ENCODE measurements around the gene CHMP6.

The CHMP6 gene

DNA sequence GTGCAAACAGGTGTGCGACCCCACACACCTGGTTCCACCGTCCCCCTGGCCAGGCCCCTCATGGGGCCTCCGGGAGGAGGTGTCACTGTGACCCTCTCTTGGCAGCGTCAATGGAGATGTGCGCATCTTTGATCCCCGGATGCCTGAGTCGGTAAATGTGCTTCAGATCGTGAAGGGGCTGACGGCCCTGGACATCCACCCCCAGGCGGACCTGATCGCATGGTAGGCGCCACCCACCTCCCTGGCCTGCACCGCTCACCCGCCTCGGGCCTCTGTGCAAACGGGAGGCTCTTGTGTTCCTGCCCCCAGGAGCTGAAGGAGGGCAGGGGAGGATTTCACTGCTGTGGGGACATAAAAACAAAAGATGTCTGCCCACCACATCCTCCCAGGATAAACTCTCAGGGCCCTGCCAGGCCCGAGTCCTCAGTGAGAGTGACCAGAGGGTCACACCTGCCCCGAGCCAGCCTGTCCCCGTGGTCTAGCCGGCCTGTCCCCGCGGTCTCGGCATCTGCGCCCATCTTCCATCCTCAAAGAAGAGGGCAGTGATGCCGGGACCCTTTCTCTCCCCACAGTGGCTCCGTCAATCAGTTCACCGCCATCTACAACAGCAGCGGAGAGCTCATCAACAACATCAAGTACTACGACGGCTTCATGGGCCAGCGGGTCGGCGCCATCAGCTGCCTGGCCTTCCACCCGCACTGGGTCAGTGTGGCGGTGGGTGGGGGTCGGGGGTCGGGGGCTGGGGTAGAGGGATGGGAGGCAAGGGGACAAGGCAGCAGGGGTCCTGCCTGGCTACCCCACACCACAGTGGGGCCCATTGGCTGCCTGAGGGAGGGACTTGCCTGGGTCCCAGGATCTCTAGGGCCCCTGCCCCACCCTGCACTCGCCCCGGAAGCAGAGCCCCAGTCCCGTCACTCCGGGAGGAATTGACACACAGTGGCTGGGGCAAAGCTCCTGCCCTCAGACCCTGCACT lies 29.0 kb upstream of the CHMP6 start:
- Histone ChIP-seq H3K4me1 (ENCODE audit: control insufficient read depth in 2 of 2, insufficient read depth in 1 of 2, low read depth in 1 of 2, low read length in 2 of 2) (peaks cover 4 to 23% of the 10 kb centered on the region in 2 donors), H3K4me2 (ENCODE audit: insufficient read depth, low read length, poor library complexity, severe bottlenecking) (no peak overlapping the region), H3K9me3 (replicated peaks in 1 of 2; ENCODE audit: control insufficient read depth in 2 of 2, insufficient read depth in 1 of 2, low read depth in 1 of 2, low read length in 2 of 2) (no peaks in the 10 kb centered on the region), H3K14ac (ENCODE audit: low read length) (no peak overlapping the region), H2BK120ac (ENCODE audit: low read depth, low read length) (no peak overlapping the region), H2AFZ (ENCODE audit: low read length) (no peak overlapping the region), H2BK12ac (ENCODE audit: low read length) (peak overlapping the region; percentile 97), H4K8ac (ENCODE audit: low read depth, low read length) (no peak overlapping the region), H3K27ac (replicated peaks; ENCODE audit: low read length) (no peak overlapping the region), H2BK15ac (ENCODE audit: low read length) (no peak overlapping the region), H3K23ac (ENCODE audit: low read depth, low read length, poor library complexity) (no peak overlapping the region), H3K9ac (ENCODE audit: low read depth, low read length, poor library complexity) (no peak overlapping the region), H3K79me1 (ENCODE audit: low read depth, low read length) (peaks cover 7% of the 10 kb centered on the region), H2BK5ac (ENCODE audit: low read length) (no peak overlapping the region), H3K4ac (ENCODE audit: low read length) (no peak overlapping the region), H3K36me3 (replicated peaks in 1 of 2; ENCODE audit: control insufficient read depth in 2 of 2, insufficient read depth in 2 of 2, low read length in 2 of 2) (peaks cover 6 to 7% of the 10 kb centered on the region in 2 donors), H2AK5ac (ENCODE audit: low read depth, low read length) (no peak overlapping the region), H4K91ac (ENCODE audit: low read depth, low read length, poor library complexity) (no peak overlapping the region), H3K27me3 (ENCODE audit: control insufficient read depth in 3 of 3, insufficient read depth in 3 of 3, low read depth in 1 of 3, low read length in 3 of 3) (no peaks in the 10 kb centered on the region), H3K4me3 (ENCODE audit: low read length in 2 of 2) (no peak overlapping the region), H3K18ac (ENCODE audit: low read length) (peak overlapping the region; percentile 38)
- no CpG with 5 or more reads among the region's 41 CpGs for WGBS, 2 donors (ENCODE audit: extremely low coverage in 2 of 2, insufficient read length in 2 of 2, insufficient replicate concordance in 1 of 2)
- DNase-seq (ENCODE audit: low spot score) = no peak

DNA sequence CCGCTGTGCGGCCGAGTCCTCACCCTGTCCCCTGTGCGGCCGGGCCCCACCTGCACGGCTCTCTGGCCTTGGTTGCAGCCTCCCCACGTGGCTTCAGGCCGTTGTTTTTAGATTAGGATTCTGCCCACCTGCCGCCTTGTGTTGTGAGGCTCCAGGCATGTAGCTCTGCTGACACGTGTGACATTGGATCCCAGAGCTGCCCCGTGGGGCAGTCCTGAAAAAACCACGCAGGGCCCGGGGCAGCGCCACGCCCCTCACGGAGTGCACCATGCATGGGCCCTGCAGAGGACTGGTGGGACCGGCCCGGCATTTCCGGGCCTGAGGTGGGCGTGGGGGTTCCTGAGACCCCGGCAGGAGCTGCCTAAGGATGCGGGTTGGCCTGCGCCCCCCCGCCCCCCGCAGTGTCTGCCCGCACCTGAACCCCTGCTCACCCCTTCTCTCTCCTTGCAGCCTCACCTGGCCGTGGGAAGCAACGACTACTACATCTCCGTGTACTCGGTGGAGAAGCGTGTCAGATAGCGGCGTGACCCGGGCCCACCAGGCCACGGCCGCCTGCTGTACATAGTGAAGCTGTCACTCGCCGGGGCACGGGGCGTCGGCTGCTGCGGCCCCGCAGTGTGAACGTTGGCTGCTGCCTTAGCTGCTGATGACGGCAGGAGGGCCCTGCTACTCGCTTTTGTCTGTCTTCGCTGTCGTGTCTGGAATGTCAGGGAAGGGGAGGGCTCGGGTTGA lies 27.7 kb upstream of the CHMP6 start:
- DNase-seq (ENCODE audit: low spot score) = peak; percentile 52
- H2BK5ac ChIP-seq (ENCODE audit: low read length) = peak overlapping the region; percentile 83
- peaks cover 9 to 18% of the 10 kb centered on the region in 2 donors for H3K4me1 ChIP-seq (ENCODE audit: control insufficient read depth in 2 of 2, insufficient read depth in 1 of 2, low read depth in 1 of 2, low read length in 2 of 2)
- peak overlapping the region; percentile 77 for H3K9ac ChIP-seq (ENCODE audit: low read depth, low read length, poor library complexity)
- H3K4me2 ChIP-seq (ENCODE audit: insufficient read depth, low read length, poor library complexity, severe bottlenecking) = peak overlapping the region; percentile 33
- H2BK15ac ChIP-seq (ENCODE audit: low read length) = peak overlapping the region; percentile 54
- H3K27ac ChIP-seq (replicated peaks; ENCODE audit: low read length) = no peak overlapping the region
- no peak overlapping the region for H2AFZ ChIP-seq (ENCODE audit: low read length)
- peak overlapping the region; percentile 55 for H3K23ac ChIP-seq (ENCODE audit: low read depth, low read length, poor library complexity)
- peak overlapping the region; percentile 73 for H2BK12ac ChIP-seq (ENCODE audit: low read length)
- no peak overlapping the region for H2BK120ac ChIP-seq (ENCODE audit: low read depth, low read length)
- WGBS, 2 donors (ENCODE audit: extremely low coverage in 2 of 2, insufficient read length in 2 of 2, insufficient replicate concordance in 1 of 2) = no CpG with 5 or more reads among the region's 49 CpGs
- H3K4ac ChIP-seq (ENCODE audit: low read length) = no peak overlapping the region
- no peak overlapping the region for H4K8ac ChIP-seq (ENCODE audit: low read depth, low read length)
- no peaks in the 10 kb centered on the region for H3K9me3 ChIP-seq (replicated peaks in 1 of 2; ENCODE audit: control insufficient read depth in 2 of 2, insufficient read depth in 1 of 2, low read depth in 1 of 2, low read length in 2 of 2)
- peaks cover 7% of the 10 kb centered on the region for H3K79me1 ChIP-seq (ENCODE audit: low read depth, low read length)
- peak overlapping the region; percentile 92 for H3K18ac ChIP-seq (ENCODE audit: low read length)
- peak overlapping the region; percentile 59 for H2AK5ac ChIP-seq (ENCODE audit: low read depth, low read length)
- H3K14ac ChIP-seq (ENCODE audit: low read length) = peak overlapping the region; percentile 71
- no peak overlapping the region for H3K4me3 ChIP-seq (ENCODE audit: low read length in 2 of 2)
- no peaks in the 10 kb centered on the region for H3K27me3 ChIP-seq (ENCODE audit: control insufficient read depth in 3 of 3, insufficient read depth in 3 of 3, low read depth in 1 of 3, low read length in 3 of 3)
- peak overlapping the region; percentile 79 for H4K91ac ChIP-seq (ENCODE audit: low read depth, low read length, poor library complexity)
- peaks cover 6 to 7% of the 10 kb centered on the region in 2 donors for H3K36me3 ChIP-seq (replicated peaks in 1 of 2; ENCODE audit: control insufficient read depth in 2 of 2, insufficient read depth in 2 of 2, low read length in 2 of 2)

DNA sequence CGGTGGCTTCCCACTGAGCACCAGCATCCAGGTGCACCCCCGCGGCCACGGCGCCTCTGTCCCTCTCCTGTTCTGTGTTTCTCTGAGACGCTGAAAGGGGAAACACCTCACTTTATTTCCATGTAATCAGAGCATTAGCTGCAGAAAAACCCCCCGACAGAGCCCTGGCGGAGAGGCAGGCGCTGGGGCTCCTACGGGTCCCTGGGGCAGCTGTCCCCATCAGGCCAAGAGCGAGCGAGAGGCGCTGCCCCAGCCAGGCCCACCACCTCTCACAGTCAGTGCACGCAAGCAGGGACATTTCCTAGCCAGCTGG lies 27.1 kb upstream of the CHMP6 start:
- H2BK15ac ChIP-seq (ENCODE audit: low read length) = peak overlapping the region; percentile 45
- H2BK5ac ChIP-seq (ENCODE audit: low read length) = peak overlapping the region; percentile 83
- no peak overlapping the region for H3K9ac ChIP-seq (ENCODE audit: low read depth, low read length, poor library complexity)
- no peak overlapping the region for H2BK12ac ChIP-seq (ENCODE audit: low read length)
- H3K14ac ChIP-seq (ENCODE audit: low read length) = peak overlapping the region; percentile 84
- peak overlapping the region; percentile 33 for H3K4me2 ChIP-seq (ENCODE audit: insufficient read depth, low read length, poor library complexity, severe bottlenecking)
- H3K18ac ChIP-seq (ENCODE audit: low read length) = peak overlapping the region; percentile 84
- no peak overlapping the region for H2BK120ac ChIP-seq (ENCODE audit: low read depth, low read length)
- no peak overlapping the region for H2AFZ ChIP-seq (ENCODE audit: low read length)
- H3K9me3 ChIP-seq (replicated peaks in 1 of 2; ENCODE audit: control insufficient read depth in 2 of 2, insufficient read depth in 1 of 2, low read depth in 1 of 2, low read length in 2 of 2) = no peaks in the 10 kb centered on the region
- no peak overlapping the region for H4K8ac ChIP-seq (ENCODE audit: low read depth, low read length)
- H3K4me1 ChIP-seq (ENCODE audit: control insufficient read depth in 2 of 2, insufficient read depth in 1 of 2, low read depth in 1 of 2, low read length in 2 of 2) = peaks cover 9 to 16% of the 10 kb centered on the region in 2 donors
- H4K91ac ChIP-seq (ENCODE audit: low read depth, low read length, poor library complexity) = peak overlapping the region; percentile 79
- peak overlapping the region; percentile 59 for H2AK5ac ChIP-seq (ENCODE audit: low read depth, low read length)
- H3K27ac ChIP-seq (replicated peaks; ENCODE audit: low read length) = peak overlapping the region; percentile 54
- H3K36me3 ChIP-seq (replicated peaks in 1 of 2; ENCODE audit: control insufficient read depth in 2 of 2, insufficient read depth in 2 of 2, low read length in 2 of 2) = peaks cover 6 to 7% of the 10 kb centered on the region in 2 donors
- DNase-seq (ENCODE audit: low spot score) = no peak
- H3K23ac ChIP-seq (ENCODE audit: low read depth, low read length, poor library complexity) = peak overlapping the region; percentile 55
- no peak overlapping the region for H3K4me3 ChIP-seq (ENCODE audit: low read length in 2 of 2)
- peak overlapping the region; percentile 76 for H3K4ac ChIP-seq (ENCODE audit: low read length)
- WGBS, 2 donors (ENCODE audit: extremely low coverage in 2 of 2, insufficient read length in 2 of 2, insufficient replicate concordance in 1 of 2) = no CpG with 5 or more reads among the region's 14 CpGs
- H3K79me1 ChIP-seq (ENCODE audit: low read depth, low read length) = peaks cover 6% of the 10 kb centered on the region
- H3K27me3 ChIP-seq (ENCODE audit: control insufficient read depth in 3 of 3, insufficient read depth in 3 of 3, low read depth in 1 of 3, low read length in 3 of 3) = no peaks in the 10 kb centered on the region
